Liver (tissue), 9 donors: ENCODE measurements around the gene ATP5PD. TPM values are rescaled to one million over a fixed set of nuclear protein-coding genes. Genes with fewer than 3 reads are reported as not detected.

Source experiments
- DNase-seq: peaks from one replicate; pipeline ENCODE4 v3.0.0-alpha.2; 2017; ENCODE audit warnings: low spot score
- H3K27ac ChIP-seq, 2 donors: one replicate each; pipeline ENCODE4 v1.7.0; 2013; ENCODE audit warnings: inconsistent platforms in 2 of 2, low read length in 2 of 2, control low read depth in 1 of 2, low read depth in 1 of 2, mild to moderate bottlenecking in 1 of 2
- H3K27me3 ChIP-seq, 4 donors: one replicate each; pipeline versions ENCODE4 v1.6.1 to v1.7.0; 2013; ENCODE audit warnings: low read length in 3 of 4, inconsistent platforms in 1 of 4, mild to moderate bottlenecking in 1 of 4, moderate library complexity in 1 of 4; ENCODE audit not compliant: control insufficient read depth in 4 of 4, insufficient read depth in 4 of 4
- H3K36me3 ChIP-seq, 4 donors: one replicate each; pipeline versions ENCODE4 v1.6.1 to v1.7.0; 2013; ENCODE audit warnings: low read length in 3 of 4, mild to moderate bottlenecking in 3 of 4, low read depth in 1 of 4, moderate library complexity in 1 of 4; ENCODE audit not compliant: control insufficient read depth in 4 of 4, insufficient read depth in 3 of 4
- H3K4me1 ChIP-seq, 4 donors: one replicate each; pipeline versions ENCODE4 v1.6.1 to v1.7.0; 2013; ENCODE audit warnings: low read length in 3 of 4, mild to moderate bottlenecking in 3 of 4, moderate library complexity in 1 of 4; ENCODE audit not compliant: control insufficient read depth in 4 of 4, insufficient read depth in 4 of 4
- H3K4me3 ChIP-seq, 3 donors: one replicate each; pipeline versions ENCODE4 v1.6.1 to v1.7.0; 2013; ENCODE audit warnings: low read length in 3 of 3, control low read depth in 1 of 3, low read depth in 1 of 3, mild to moderate bottlenecking in 1 of 3
- H3K9ac ChIP-seq, 2 donors: one replicate each; pipeline ENCODE4 v1.7.0; 2013; ENCODE audit warnings: low read length in 2 of 2, mild to moderate bottlenecking in 2 of 2, moderate library complexity in 2 of 2, control low read depth in 1 of 2, low read depth in 1 of 2
- H3K9me3 ChIP-seq, 4 donors: one replicate each; pipeline versions ENCODE4 v1.6.1 to v1.7.0; 2013; ENCODE audit warnings: low read length in 3 of 4; ENCODE audit not compliant: control insufficient read depth in 4 of 4
- EGR1 ChIP-seq, 2 donors: IDR thresholded peaks; 2 replicates each; pipeline ENCODE4 v1.6.1; 2016 to 2018; ENCODE audit warnings: antibody characterized with exemption in 2 of 2, low read depth in 2 of 2
- FOXA1 ChIP-seq: IDR thresholded peaks from 2 replicates; pipeline ENCODE4 v1.6.1; 2016; ENCODE audit warnings: antibody characterized with exemption
- GABPA ChIP-seq, 2 donors: IDR thresholded peaks in 1 of 2; conservative IDR thresholded peaks in 1 of 2; 2 replicates each; pipeline ENCODE4 v1.6.1; 2016; ENCODE audit warnings: antibody characterized with exemption in 2 of 2, mild to moderate bottlenecking in 1 of 2, moderate library complexity in 1 of 2
- HNF4A ChIP-seq, 2 donors: conservative IDR thresholded peaks; 2 replicates each; pipeline ENCODE4 v1.6.1; 2016; ENCODE audit warnings: antibody characterized with exemption in 2 of 2, mild to moderate bottlenecking in 2 of 2
- HNF4G ChIP-seq: IDR thresholded peaks from 2 replicates; pipeline ENCODE4 v1.6.1; 2016; ENCODE audit warnings: antibody characterized with exemption
- NR2F2 ChIP-seq: IDR thresholded peaks from 2 replicates; pipeline ENCODE4 v1.6.1; 2016; ENCODE audit warnings: antibody characterized with exemption
- RAD21 ChIP-seq, 2 donors: IDR thresholded peaks; 2 replicates each; pipeline ENCODE4 v1.6.1; 2016; ENCODE audit warnings: antibody characterized with exemption in 2 of 2, mild to moderate bottlenecking in 2 of 2
- RXRA ChIP-seq, 2 donors: IDR thresholded peaks; 2 replicates each; pipeline ENCODE4 v1.6.1; 2017 to 2018; ENCODE audit warnings: antibody characterized with exemption in 2 of 2, mild to moderate bottlenecking in 1 of 2
- SP1 ChIP-seq: IDR thresholded peaks from 2 replicates; pipeline ENCODE4 v1.6.1; 2018; ENCODE audit warnings: antibody characterized with exemption, mild to moderate bottlenecking
- TAF1 ChIP-seq: conservative IDR thresholded peaks from 2 replicates; pipeline ENCODE4 v1.6.1; 2016; ENCODE audit warnings: antibody characterized with exemption, mild to moderate bottlenecking
- YY1 ChIP-seq: IDR thresholded peaks from 2 replicates; pipeline ENCODE4 v1.6.1; 2016; ENCODE audit warnings: antibody characterized with exemption, mild to moderate bottlenecking
- WGBS: extraction: QIAGEN DNeasy Blood & Tissue Kit; methylation state at CpG from one replicate; pipeline ENCODE4 v1.1.7; 2013; 5-methylcytosine and 5-hydroxymethylcytosine counted together
- polyA plus RNA-seq, 2 donors: library from polyadenylated mRNA; stranded (reverse) in 1 of 2; unstranded in 1 of 2; fragments of 200-250 nt in 1 of 2; fragments of >200 nt in 1 of 2; fragmentation: Nextera tagmentation in 1 of 2; extraction: Ambion mirVana in 1 of 2; gene quantifications; one replicate each; pipeline versions ENCODE4 v1.2.1 to v1.2.3, GENCODE V29; 2013 to 2015
- total RNA-seq, 2 donors: library from RNA; depleted of rRNA; stranded (reverse); fragments of >200 nt; gene quantifications; one replicate each; pipeline ENCODE4 v1.2.3, GENCODE V29; 2014
- TF ChIP-seq, protein P1 (sequence below): IDR thresholded peaks from 2 replicates; pipeline ENCODE4 v1.6.1; 2016; ENCODE audit warnings: antibody characterized with exemption, mild to moderate bottlenecking
- TF ChIP-seq, protein P2 (sequence below): IDR thresholded peaks from 2 replicates; pipeline ENCODE4 v1.6.1; 2016; ENCODE audit warnings: antibody characterized with exemption
- TF ChIP-seq, protein P3 (sequence below): IDR thresholded peaks from 2 replicates; pipeline ENCODE4 v1.6.1; 2016; ENCODE audit warnings: antibody characterized with exemption
- TF ChIP-seq, protein P4 (sequence below): fragments of 150-350 bp; IDR thresholded peaks from 2 replicates; pipeline ENCODE4 v1.5.1; 2017; ENCODE audit warnings: improper control_type of control experiment, low read depth, low read length; ENCODE audit not compliant: missing input control
- TF ChIP-seq, protein P5 (sequence below): IDR thresholded peaks from 2 replicates; pipeline ENCODE4 v1.6.1; 2016; ENCODE audit warnings: antibody characterized with exemption
- donor health status: healthy.
- donor health status: healthy.
- donor health status: healthy.
- donor health status: healthy.
- donor health status: healthy.

The ATP5PD gene
- total and polyA plus RNA-seq, 4 donors, result 102 to 378 (median 184) TPM

DNA sequence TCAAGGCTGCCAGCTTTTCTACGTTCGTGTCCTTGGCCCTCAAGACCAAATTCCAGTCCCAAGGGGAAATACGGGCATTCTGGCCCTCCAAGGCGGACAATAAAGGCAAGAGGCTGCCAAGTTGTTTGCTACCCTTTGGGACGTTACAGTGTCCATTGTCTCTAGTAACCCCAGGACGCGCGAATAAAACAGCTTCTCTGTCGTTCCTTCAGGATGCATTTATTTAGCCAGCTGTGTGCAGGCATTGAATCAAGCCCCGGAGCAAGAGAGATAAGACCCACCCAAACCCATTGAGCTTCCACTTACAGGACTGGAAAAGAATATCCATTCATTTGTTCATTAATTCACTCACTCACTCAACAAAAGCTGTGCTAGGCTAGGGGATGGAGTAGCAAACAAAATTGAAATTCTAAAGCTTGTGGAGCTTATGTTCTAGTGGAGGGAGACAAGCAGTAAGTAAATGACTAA is 33.6 kb downstream of the ATP5PD start:
- TF ChIP-seq, protein P1, sequence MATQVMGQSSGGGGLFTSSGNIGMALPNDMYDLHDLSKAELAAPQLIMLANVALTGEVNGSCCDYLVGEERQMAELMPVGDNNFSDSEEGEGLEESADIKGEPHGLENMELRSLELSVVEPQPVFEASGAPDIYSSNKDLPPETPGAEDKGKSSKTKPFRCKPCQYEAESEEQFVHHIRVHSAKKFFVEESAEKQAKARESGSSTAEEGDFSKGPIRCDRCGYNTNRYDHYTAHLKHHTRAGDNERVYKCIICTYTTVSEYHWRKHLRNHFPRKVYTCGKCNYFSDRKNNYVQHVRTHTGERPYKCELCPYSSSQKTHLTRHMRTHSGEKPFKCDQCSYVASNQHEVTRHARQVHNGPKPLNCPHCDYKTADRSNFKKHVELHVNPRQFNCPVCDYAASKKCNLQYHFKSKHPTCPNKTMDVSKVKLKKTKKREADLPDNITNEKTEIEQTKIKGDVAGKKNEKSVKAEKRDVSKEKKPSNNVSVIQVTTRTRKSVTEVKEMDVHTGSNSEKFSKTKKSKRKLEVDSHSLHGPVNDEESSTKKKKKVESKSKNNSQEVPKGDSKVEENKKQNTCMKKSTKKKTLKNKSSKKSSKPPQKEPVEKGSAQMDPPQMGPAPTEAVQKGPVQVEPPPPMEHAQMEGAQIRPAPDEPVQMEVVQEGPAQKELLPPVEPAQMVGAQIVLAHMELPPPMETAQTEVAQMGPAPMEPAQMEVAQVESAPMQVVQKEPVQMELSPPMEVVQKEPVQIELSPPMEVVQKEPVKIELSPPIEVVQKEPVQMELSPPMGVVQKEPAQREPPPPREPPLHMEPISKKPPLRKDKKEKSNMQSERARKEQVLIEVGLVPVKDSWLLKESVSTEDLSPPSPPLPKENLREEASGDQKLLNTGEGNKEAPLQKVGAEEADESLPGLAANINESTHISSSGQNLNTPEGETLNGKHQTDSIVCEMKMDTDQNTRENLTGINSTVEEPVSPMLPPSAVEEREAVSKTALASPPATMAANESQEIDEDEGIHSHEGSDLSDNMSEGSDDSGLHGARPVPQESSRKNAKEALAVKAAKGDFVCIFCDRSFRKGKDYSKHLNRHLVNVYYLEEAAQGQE, result no peak
- TF ChIP-seq, protein P2, sequence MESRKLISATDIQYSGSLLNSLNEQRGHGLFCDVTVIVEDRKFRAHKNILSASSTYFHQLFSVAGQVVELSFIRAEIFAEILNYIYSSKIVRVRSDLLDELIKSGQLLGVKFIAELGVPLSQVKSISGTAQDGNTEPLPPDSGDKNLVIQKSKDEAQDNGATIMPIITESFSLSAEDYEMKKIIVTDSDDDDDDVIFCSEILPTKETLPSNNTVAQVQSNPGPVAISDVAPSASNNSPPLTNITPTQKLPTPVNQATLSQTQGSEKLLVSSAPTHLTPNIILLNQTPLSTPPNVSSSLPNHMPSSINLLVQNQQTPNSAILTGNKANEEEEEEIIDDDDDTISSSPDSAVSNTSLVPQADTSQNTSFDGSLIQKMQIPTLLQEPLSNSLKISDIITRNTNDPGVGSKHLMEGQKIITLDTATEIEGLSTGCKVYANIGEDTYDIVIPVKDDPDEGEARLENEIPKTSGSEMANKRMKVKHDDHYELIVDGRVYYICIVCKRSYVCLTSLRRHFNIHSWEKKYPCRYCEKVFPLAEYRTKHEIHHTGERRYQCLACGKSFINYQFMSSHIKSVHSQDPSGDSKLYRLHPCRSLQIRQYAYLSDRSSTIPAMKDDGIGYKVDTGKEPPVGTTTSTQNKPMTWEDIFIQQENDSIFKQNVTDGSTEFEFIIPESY, result no peak
- TF ChIP-seq RXRA (IDR thresholded peaks at IDR 0.05), result no peak
- TF ChIP-seq, protein P3, sequence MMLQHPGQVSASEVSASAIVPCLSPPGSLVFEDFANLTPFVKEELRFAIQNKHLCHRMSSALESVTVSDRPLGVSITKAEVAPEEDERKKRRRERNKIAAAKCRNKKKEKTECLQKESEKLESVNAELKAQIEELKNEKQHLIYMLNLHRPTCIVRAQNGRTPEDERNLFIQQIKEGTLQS, result no peak
- TF ChIP-seq SP1, result no peak
- no peak for TF ChIP-seq EGR1 (IDR thresholded peaks at IDR 0.05; ENCODE audit: low read depth in 2 of 2)
- TF ChIP-seq RAD21 (IDR thresholded peaks at IDR 0.05), result no peak
- DNase-seq, result no peak

DNA sequence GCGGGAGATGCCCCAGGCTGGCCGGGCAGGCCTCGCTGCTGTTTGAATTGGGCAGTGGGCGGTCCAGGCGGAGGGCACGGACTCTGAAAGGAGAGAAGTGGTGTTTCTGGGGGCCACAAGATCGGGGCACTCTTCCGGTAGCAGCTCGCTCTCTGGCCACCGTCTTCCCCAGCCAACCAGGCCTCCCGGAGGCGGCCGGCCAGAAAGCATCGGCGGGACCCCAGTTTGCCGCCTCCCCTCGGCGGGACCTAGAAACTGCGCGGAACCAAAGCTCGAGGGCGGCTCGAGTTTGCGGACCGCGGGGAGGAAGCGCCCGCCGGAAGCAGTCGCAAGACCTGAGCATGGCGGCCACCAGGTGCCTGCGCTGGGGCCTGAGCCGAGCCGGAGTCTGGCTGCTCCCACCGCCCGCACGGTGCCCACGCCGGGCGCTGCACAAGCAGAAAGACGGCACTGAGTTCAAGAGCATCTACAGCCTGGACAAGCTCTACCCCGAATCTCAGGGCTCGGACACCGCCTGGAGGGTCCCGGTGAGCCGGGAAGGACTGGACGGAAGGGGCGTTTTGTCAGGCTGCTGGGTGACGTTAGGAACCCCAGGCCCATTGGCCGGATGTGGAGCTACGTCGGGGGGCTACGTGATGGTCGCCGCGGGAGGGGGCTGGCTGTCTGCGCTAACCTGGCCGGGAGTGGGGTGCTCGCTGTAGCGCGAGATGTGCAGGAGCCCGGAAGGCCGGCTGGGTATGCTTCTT is 34.2 kb downstream of the ATP5PD start, which contains the start of gene MRPL58:
TSS of gene MRPL58 (plus strand) at position 325 of the 746 bp plus-strand sequence. CDS start at position 342, 17 bp downstream.
- H3K4me1 ChIP-seq, result peaks cover 4 to 20% (median 14%) of the 10 kb centered on the region in 4 donors
- H3K27me3 ChIP-seq, result no peaks in the 10 kb centered on the region
- H3K9ac ChIP-seq, result peak within 1 kb of the TSS; percentile 9 to 75
- WGBS, result 2% methylated on average over 63 of the region's 63 CpGs
- H3K4me3 ChIP-seq, result peak within 1 kb of the TSS; percentile 87 to 91 (median 90)
- DNase-seq, result peak; percentile 84
- H3K27ac ChIP-seq, result peak within 1 kb of the TSS; percentile 42 to 72
- peaks cover 0 to 3% (median 1%) of the 10 kb centered on the region in 4 donors for H3K36me3 ChIP-seq
- H3K9me3 ChIP-seq, result no peaks in the 10 kb centered on the region
- TF ChIP-seq, protein P4, sequence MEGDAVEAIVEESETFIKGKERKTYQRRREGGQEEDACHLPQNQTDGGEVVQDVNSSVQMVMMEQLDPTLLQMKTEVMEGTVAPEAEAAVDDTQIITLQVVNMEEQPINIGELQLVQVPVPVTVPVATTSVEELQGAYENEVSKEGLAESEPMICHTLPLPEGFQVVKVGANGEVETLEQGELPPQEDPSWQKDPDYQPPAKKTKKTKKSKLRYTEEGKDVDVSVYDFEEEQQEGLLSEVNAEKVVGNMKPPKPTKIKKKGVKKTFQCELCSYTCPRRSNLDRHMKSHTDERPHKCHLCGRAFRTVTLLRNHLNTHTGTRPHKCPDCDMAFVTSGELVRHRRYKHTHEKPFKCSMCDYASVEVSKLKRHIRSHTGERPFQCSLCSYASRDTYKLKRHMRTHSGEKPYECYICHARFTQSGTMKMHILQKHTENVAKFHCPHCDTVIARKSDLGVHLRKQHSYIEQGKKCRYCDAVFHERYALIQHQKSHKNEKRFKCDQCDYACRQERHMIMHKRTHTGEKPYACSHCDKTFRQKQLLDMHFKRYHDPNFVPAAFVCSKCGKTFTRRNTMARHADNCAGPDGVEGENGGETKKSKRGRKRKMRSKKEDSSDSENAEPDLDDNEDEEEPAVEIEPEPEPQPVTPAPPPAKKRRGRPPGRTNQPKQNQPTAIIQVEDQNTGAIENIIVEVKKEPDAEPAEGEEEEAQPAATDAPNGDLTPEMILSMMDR, result peak; percentile 31
- TF ChIP-seq GABPA (IDR thresholded peaks at IDR 0.05 in 1 of 2, conservative IDR thresholded peaks at IDR 0.05 in 1 of 2) (peak; percentile 72 to 91), NR2F2 (no peak), YY1 (peak; percentile 91), TAF1 (no peak), SP1 (no peak), HNF4A (conservative IDR thresholded peaks at IDR 0.05) (no peak), HNF4G (no peak), RXRA (IDR thresholded peaks at IDR 0.05) (no peak), RAD21 (IDR thresholded peaks at IDR 0.05) (peak; percentile 46 to 56), EGR1 (IDR thresholded peaks at IDR 0.05; ENCODE audit: low read depth in 2 of 2) (no peak), FOXA1 (no peak)
- TF ChIP-seq, protein P2, result no peak
- TF ChIP-seq, protein P1, result no peak
- TF ChIP-seq, protein P5, sequence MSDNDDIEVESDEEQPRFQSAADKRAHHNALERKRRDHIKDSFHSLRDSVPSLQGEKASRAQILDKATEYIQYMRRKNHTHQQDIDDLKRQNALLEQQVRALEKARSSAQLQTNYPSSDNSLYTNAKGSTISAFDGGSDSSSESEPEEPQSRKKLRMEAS, result no peak

More for the DNA sequence above, 33.6 kb downstream of the ATP5PD start:
- WGBS, result 1% methylated on average over 10 of the region's 10 CpGs
- H3K27ac ChIP-seq, result peak overlapping the region; percentile 42 to 72
- no peaks in the 10 kb centered on the region for H3K27me3 ChIP-seq
- peak overlapping the region; percentile 5 to 75 for H3K9ac ChIP-seq
- H3K4me3 ChIP-seq, result peak overlapping the region; percentile 87 to 91 (median 90)
- peaks cover 0 to 3% (median 1%) of the 10 kb centered on the region in 4 donors for H3K36me3 ChIP-seq
- H3K9me3 ChIP-seq, result no peaks in the 10 kb centered on the region
- H3K4me1 ChIP-seq, result peaks cover 4 to 20% (median 14%) of the 10 kb centered on the region in 4 donors
